IPS DF 19.7 (cell line): ENCODE data around the gene SYDE1.

Source experiments
- DNase-seq: peaks from one replicate; pipeline ENCODE4 v3.0.0-alpha.2; 2013; ENCODE audit warnings: low read depth, low spot score

Gene SYDE1

GRCh38 chr19:15108145-15108844 is 1.1 kb downstream of the SYDE1 start:
- no peak for DNase-seq

DNA sequence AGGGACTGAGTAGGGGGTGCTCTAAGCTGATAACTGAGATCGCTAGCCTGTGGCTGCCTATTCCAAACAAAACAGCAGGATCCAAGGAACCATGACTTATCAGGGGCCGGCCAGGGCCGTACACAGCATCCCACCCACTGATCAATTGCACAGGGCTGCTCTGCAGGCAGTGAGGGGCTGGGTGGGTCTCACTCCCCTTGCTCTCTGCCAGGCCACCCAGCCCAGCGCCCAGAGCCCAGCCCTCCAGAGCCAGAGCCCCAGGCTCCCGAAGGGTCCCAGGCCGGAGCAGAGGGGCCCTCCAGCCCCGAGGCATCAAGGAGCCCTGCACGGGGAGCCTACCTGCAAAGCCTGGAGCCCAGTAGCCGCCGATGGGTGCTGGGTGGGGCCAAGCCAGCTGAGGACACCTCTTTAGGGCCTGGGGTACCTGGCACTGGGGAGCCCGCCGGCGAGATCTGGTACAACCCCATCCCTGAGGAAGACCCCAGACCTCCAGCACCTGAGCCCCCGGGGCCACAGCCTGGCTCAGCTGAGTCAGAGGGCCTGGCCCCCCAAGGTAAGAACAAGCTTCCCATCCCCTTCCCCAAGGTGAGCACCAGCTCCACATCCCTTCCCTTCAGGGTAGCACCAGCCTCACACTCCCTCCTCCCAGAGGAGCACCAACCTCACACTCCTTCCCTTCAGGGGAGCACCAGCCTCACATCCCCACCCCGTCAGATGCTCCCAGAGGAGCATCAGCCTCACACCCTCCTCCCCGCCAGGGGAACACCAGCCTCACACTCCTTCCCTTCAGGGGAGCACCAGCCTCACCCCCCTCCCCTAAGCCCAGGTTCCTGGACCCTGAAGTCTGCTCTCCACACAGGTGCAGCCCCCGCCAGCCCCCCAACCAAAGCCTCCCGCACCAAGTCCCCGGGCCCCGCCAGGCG is 1.9 kb downstream of the SYDE1 start:
- DNase-seq, result no peak

- no peak for DNase-seq
These were observed 2.7 kb downstream of the SYDE1 start for GRCh38 chr19:15109768-15110417.

DNA sequence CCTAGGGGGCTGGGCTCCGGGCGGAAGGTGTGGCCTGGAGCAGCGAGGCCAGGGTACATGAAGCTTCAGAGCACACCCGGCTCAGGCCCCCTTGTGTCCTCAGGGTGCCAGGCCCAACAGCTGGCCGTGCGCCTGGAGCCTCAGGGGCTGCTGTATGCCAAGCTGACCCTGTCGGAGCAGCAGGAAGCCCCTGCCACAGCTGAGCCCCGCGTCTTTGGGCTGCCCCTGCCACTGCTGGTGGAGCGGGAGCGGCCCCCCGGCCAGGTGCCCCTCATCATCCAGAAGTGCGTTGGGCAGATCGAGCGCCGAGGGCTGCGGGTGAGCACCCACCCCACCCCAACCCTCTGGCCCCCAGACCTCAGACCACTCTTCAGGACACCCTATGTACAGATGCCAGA is 3.2 kb downstream of the SYDE1 start:
- no peak for DNase-seq

DNA sequence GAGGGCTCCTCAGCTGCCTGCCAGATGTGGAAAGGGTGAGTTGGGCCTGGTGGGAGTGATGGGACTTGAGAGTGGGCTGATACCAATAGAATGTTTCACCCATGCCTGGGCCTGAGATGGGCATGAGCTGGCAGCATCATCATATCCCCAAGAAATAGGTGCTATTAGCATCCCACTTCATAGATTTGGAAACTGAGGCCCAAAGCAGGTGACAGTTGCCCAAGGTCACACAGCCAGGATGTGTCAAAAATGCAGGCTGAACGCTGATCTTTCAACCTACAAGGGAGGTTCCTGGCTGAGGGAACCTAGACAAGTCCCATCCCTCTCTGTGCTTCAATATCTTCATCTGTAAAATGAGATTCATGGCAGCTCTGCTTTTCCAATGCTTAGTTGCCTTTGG is 4.6 kb downstream of the SYDE1 start:
- DNase-seq, result no peak

DNA sequence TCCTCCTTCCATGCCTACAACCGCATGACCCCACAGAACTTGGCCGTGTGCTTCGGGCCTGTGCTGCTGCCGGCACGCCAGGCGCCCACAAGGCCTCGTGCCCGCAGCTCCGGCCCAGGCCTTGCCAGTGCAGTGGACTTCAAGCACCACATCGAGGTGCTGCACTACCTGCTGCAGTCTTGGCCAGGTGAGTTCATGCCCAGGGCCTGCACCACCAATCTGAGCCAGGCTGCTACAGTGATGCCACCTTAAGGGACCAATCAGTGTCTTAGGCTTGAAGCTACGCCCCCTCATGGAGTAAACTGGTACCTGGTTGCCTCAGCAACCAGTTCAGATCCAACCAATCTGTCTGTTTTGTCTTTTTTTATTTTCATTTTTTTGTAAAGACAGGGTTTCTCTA is 5.2 kb downstream of the SYDE1 start:
- DNase-seq, result no peak

- no peak for DNase-seq
These were observed 6.3 kb downstream of the SYDE1 start for GRCh38 chr19:15113245-15114152.

- no peak for DNase-seq
These were observed 6.9 kb downstream of the SYDE1 start for GRCh38 chr19:15114153-15114540.

GRCh38 chr19:15115080-15115479 is 7.9 kb downstream of the SYDE1 start:
- no peak for DNase-seq

- no peak for DNase-seq
These were observed 8.8 kb downstream of the SYDE1 start for GRCh38 chr19:15115762-15116615.

DNA sequence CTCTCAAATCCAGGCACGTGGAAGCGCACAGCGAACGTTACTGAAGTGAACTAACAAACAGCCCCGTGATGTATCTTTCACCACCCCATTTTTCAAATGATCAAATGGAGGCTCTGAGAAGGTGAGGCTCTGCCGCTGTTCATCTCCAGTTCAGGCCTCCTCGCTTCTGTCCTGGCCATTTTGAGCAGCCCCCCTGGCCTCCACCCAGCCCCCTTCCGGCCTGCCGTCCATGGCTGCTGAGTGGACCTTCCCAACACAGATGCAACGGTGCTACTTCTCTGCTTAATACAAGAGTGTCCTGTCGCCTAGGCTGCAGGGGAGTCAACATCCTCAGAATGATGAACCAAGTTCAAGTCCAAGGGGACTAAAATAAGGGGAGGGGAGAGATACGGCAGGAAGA is 9.7 kb downstream of the SYDE1 start:
- DNase-seq, result no peak

DNA sequence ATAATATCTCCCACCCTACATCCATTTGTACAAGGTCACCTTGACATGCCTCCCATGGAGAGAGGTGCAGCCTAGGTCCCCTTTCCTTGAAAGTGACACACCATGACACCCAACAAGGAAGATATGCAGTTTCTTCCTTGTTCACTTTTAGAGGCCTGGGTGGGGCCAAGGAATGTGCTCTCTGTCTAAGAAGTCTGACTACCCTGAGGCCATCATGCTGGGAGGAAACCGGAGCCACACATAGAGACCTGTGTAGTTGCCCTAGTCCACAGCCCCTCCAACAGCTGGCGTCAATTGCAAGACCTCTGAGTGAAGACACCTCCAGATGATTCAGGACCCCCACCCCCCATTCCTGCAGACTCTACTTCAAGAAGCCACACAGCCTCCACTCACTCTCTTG is 11.0 kb downstream of the SYDE1 start:
- DNase-seq, result no peak

DNA sequence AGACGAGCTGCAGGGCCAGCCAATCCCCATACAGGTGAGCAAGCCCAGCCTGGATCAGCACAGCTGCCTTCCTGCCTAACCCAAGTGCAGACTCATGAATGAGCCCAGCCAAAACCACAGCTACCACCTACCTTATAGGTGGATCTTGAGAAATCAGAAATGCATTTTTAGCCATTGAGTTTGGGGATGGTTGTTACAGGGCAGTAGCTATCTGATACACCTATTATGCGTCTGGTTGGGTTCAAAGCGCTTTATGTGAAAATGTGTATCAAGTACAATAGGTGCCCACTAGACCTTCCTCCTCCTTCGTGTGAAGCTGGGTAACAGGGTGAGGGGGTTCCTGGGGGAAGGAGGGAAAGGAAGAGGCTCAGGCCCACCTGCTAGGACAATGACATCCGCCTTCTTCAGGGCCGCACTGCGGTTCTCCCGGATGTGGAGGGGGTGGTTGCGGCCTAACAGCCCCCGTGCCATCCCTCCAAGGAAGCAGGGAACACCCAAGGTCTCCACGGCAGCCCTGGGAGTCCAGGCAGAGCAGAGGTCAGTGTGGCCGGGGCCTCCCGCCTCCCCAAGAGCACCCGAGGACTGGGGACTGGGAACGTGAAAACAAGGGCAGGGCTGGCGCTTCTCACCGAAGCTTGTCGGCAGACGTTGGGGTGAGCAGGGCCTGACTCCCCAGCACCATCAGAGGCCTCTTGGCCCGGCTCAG is 11.7 kb downstream of the SYDE1 start:
- DNase-seq, result no peak

- DNase-seq, result no peak
These were observed 13.2 kb downstream of the SYDE1 start for GRCh38 chr19:15120135-15121026.

DNA sequence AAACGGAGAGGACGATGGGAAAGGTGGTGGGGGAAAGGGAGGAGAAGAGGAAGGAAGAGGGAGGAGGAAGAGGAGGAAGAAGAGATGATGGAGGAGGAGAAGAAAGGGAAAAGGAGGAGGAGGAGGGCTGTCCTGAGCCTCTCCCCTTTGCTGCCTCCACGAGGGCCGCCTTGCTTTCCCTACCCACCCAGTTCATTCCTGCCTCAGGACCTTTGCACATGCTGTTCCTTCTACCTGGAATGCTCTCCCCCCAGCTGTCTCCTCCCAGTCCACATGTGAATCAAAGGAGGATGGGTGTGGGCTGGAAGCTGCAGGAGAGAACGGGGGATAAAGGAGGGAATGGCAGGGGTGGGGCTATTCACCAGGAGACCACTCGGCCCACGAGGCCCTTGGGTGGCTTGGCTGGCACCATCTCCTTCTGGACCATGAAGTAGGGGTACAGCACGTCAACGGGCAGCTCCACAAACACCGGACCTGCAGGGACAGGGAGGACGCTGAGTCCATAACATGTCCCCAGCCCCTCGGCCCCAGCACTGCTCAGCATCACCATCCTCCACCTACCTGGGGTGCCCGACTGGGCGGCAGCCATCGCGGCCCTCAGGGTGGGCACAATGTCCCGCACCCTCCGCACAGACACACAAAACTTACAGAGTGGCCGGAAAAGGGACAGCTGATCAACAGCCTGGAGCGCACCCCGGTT is 15.3 kb downstream of the SYDE1 start:
- DNase-seq, result no peak

GRCh38 chr19:15123031-15123890 is 16.1 kb downstream of the SYDE1 start:
- no peak for DNase-seq

GRCh38 chr19:15123900-15124299 is 16.7 kb downstream of the SYDE1 start:
- DNase-seq, result no peak
